Neural progenitor cell (in vitro differentiated cells): ENCODE results near the gene NUMB.

Experiments
- CTCF ChIP-seq: fragments of 200-600 bp; sonication (generic); IDR thresholded peaks from 2 replicates; pipeline ENCODE4 v1.5.1; 2017; ENCODE audit warnings: antibody characterized with exemption, mild to moderate bottlenecking
- EZH2 ChIP-seq: fragments of 200-600 bp; sonication (generic); IDR thresholded peaks from 2 replicates; pipeline ENCODE4 v1.6.1; 2017; ENCODE audit warnings: antibody characterized with exemption, mild to moderate bottlenecking, moderate library complexity
- EZH2phosphoT487 ChIP-seq: fragments of 200-600 bp; sonication (generic); IDR thresholded peaks from 2 replicates; pipeline ENCODE4 v1.6.1; 2017; ENCODE audit warnings: antibody characterized with exemption

- no peak for TF ChIP-seq CTCF
- no peak for TF ChIP-seq EZH2
- no peak for TF ChIP-seq EZH2phosphoT487
Observed at GRCh38 chr14:73233564-73233963, 224.8 kb downstream of the NUMB start.
